Inflammatory macrophage treated with lipopolysaccharide for 1 hour (primary cell): Measurements from ENCODE around the gene SLC17A7.
"Not testable (repeated sequence)": the region's sequence is repeated elsewhere in the genome, so short reads cannot be mapped to it uniquely, and the experiment has no call there.

Experiments used
- DNase-seq, 2 donors: peaks; one replicate each; pipeline ENCODE4 v3.0.0-alpha.2; 2020 to 2022

The SLC17A7 gene

GRCh38 chr19:49469828-49470614 lies 28.7 kb upstream of the SLC17A7 start:
- peak; percentile 73 to 91 for DNase-seq

- DNase-seq = peak in 1 of 2 donors; percentile 44
Observed at GRCh38 chr19:49468746-49469447, 27.6 kb upstream of the SLC17A7 start.

GRCh38 chr19:49468199-49468598 lies 26.9 kb upstream of the SLC17A7 start:
- DNase-seq = no peak

GRCh38 chr19:49465371-49465770 lies 24.0 kb upstream of the SLC17A7 start:
- no peak for DNase-seq

- DNase-seq = no peak
Observed at GRCh38 chr19:49463960-49464740, 22.8 kb upstream of the SLC17A7 start.

GRCh38 chr19:49462492-49462891 lies 21.2 kb upstream of the SLC17A7 start:
- no peak for DNase-seq

GRCh38 chr19:49461656-49462055 lies 20.3 kb upstream of the SLC17A7 start:
- no peak for DNase-seq

GRCh38 chr19:49461130-49461529 lies 19.8 kb upstream of the SLC17A7 start:
- DNase-seq = not testable (repeated sequence)

GRCh38 chr19:49459388-49459787 lies 18.1 kb upstream of the SLC17A7 start:
- no peak for DNase-seq

GRCh38 chr19:49458567-49458903 lies 17.2 kb upstream of the SLC17A7 start:
- no peak for DNase-seq

- peak in 1 of 2 donors; percentile 61 for DNase-seq
Observed at GRCh38 chr19:49456326-49456725, 15.0 kb upstream of the SLC17A7 start.

- DNase-seq = no peak
Observed at GRCh38 chr19:49455773-49456172, 14.4 kb upstream of the SLC17A7 start.

GRCh38 chr19:49453757-49454240 lies 12.5 kb upstream of the SLC17A7 start:
- DNase-seq = no peak

GRCh38 chr19:49453013-49453756 lies 11.9 kb upstream of the SLC17A7 start, which contains the start of gene ALDH16A1:
Gene ALDH16A1, plus strand, starts transcription at chr19:49453225. Its CDS starts 107 bp downstream, at chr19:49453332.
- DNase-seq = peak; percentile 98 to 99

- DNase-seq = peak; percentile 99
Observed at GRCh38 chr19:49451430-49452181, 10.3 kb upstream of the SLC17A7 start, which contains the start of gene PIH1D1. Gene PIH1D1, minus strand, starts transcription at chr19:49451814. Its CDS starts 240 bp downstream, at chr19:49451574.

GRCh38 chr19:49450405-49450804 lies 9.1 kb upstream of the SLC17A7 start:
- no peak for DNase-seq

GRCh38 chr19:49448432-49448786 lies 7.1 kb upstream of the SLC17A7 start:
- no peak for DNase-seq

- DNase-seq = no peak
Observed at GRCh38 chr19:49447485-49448431, 6.4 kb upstream of the SLC17A7 start.

GRCh38 chr19:49445997-49446396 lies 4.7 kb upstream of the SLC17A7 start:
- no peak for DNase-seq

GRCh38 chr19:49444100-49444700 lies 2.9 kb upstream of the SLC17A7 start:
- DNase-seq = not testable (repeated sequence)
